Measurements from ENCODE around the gene FASTKD2.

DNA sequence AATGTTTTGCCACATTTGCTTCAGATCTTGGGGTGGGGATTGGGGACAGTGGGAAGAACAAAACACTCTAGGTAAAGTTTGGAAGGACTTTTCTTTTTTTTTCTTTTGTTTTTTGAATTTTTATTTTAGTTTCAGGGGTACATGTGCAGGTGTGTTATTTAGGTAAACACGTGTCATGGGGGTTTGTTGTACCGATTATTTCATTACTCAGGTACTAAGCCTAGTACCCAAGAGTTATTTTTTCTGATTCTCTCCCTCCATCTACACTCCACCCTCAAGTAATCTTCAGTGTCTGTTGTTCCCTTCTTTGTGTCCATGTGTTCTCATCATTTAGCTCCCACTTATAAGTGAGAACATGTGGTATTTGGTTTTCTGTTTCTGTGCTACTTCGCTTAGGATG, 73.3 kb downstream of the FASTKD2 start:
- TF ChIP-seq, protein P1, sequence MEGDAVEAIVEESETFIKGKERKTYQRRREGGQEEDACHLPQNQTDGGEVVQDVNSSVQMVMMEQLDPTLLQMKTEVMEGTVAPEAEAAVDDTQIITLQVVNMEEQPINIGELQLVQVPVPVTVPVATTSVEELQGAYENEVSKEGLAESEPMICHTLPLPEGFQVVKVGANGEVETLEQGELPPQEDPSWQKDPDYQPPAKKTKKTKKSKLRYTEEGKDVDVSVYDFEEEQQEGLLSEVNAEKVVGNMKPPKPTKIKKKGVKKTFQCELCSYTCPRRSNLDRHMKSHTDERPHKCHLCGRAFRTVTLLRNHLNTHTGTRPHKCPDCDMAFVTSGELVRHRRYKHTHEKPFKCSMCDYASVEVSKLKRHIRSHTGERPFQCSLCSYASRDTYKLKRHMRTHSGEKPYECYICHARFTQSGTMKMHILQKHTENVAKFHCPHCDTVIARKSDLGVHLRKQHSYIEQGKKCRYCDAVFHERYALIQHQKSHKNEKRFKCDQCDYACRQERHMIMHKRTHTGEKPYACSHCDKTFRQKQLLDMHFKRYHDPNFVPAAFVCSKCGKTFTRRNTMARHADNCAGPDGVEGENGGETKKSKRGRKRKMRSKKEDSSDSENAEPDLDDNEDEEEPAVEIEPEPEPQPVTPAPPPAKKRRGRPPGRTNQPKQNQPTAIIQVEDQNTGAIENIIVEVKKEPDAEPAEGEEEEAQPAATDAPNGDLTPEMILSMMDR (IDR thresholded peaks at IDR 0.05; ENCODE audit: low read length) = no peak
- TF ChIP-seq EZH2 (optimal IDR thresholded peaks at IDR 0.05; ENCODE audit: low read depth, low read length) = no peak
